Rectal smooth muscle tissue (tissue), 1 donor: ENCODE results near the gene PIK3R2.
A peak's percentile ranks its signal among the peaks of the same experiment; 100 is the strongest.

ENCODE experiments used
- H3K27ac ChIP-seq: one replicate; pipeline ENCODE4 v1.7.0; 2013; ENCODE audit warnings: low read depth, low read length, inconsistent platforms
- H3K27me3 ChIP-seq: one replicate; pipeline ENCODE4 v1.7.0; 2013; ENCODE audit warnings: low read length; ENCODE audit not compliant: control insufficient read depth, insufficient read depth
- H3K36me3 ChIP-seq: one replicate; pipeline ENCODE4 v1.7.0; 2013; ENCODE audit warnings: low read length; ENCODE audit not compliant: control insufficient read depth, insufficient read depth
- H3K4me1 ChIP-seq: one replicate; pipeline ENCODE4 v1.7.0; 2013; ENCODE audit warnings: low read length; ENCODE audit not compliant: control insufficient read depth, insufficient read depth
- H3K4me3 ChIP-seq: one replicate; pipeline ENCODE4 v1.7.0; 2013; ENCODE audit warnings: low read length
- H3K9ac ChIP-seq: one replicate; pipeline ENCODE4 v1.7.0; 2013; ENCODE audit warnings: low read length

Gene PIK3R2

DNA sequence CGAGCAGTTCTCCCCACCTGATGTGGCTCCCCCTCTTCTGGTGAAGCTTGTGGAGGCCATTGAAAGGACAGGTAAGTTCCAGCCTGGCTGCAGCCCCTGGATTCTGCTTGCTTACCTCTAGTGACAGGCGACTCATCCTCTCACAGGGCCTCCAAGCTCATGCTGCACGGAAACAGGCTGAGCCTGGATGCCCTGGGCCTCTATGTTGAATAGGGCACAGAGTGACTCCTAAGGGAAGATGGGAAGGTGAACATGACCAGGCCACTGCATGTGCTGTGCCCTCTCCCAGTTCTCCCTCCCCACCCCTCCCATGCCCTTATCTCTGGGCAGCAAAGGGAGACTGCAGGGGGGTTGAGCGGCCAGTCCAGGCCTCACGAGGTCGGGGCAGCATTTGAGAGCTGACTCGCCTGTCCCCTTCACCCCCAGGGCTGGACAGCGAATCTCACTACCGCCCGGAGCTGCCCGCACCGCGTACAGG is 7.6 kb downstream of the PIK3R2 start:
- Histone ChIP-seq H3K27me3 (no peaks in the 10 kb centered on the region), H3K4me3 (peak overlapping the region; percentile 43), H3K9ac (no peak overlapping the region), H3K4me1 (peaks cover 17% of the 10 kb centered on the region), H3K36me3 (peaks cover 22% of the 10 kb centered on the region), H3K27ac (peak overlapping the region; percentile 51)

DNA sequence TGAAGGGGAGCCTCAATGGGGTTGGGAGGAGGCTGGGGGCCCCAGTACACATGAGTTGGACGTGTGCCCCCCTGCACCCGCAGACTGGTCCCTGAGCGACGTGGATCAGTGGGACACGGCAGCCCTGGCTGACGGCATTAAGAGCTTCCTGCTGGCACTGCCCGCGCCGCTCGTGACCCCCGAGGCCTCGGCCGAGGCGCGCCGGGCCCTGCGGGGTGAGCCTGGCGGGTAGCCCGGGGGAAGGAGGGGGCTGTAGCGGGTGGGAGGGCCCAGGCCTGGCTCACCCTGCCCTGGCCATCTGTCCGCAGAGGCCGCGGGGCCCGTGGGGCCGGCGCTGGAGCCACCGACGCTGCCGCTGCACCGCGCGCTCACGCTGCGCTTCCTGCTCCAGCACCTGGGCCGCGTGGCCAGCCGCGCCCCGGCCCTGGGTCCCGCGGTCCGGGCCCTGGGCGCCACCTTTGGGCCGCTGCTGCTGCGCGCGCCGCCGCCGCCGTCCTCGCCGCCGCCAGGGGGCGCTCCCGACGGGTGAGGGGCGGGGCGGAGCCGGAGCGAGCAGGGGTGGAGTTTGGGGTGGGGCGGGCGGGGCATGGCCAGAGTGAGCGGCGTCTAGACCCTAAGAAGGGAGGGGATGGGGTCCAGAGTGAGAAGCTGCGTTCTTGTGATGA is 8.1 kb downstream of the PIK3R2 start:
- H3K4me3 ChIP-seq = peak overlapping the region; percentile 55
- H3K9ac ChIP-seq = peak overlapping the region; percentile 21
- H3K27me3 ChIP-seq = no peaks in the 10 kb centered on the region
- peaks cover 27% of the 10 kb centered on the region for H3K36me3 ChIP-seq
- peak overlapping the region; percentile 51 for H3K27ac ChIP-seq
- H3K4me1 ChIP-seq = peaks cover 17% of the 10 kb centered on the region

DNA sequence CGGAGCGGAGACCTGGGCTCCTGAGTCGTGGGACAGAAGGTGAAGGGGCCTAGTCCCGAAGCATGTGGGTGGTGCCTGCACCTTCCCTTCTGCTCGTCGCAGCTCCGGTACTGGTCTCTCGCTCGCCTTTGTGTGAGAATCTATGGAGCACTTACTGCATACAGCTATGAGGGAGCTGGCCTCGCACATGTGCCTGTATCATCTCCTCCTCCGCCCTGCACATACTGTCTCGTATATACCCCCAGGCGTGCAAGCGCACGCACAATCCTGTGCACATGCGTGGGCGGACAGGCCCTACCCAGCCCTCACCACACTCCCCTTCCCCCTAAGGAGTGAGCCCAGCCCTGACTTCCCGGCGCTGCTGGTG is 8.7 kb downstream of the PIK3R2 start:
- H3K27me3 ChIP-seq = no peaks in the 10 kb centered on the region
- peak overlapping the region; percentile 21 for H3K9ac ChIP-seq
- peaks cover 16% of the 10 kb centered on the region for H3K4me1 ChIP-seq
- no peak overlapping the region for H3K27ac ChIP-seq
- H3K4me3 ChIP-seq = peak overlapping the region; percentile 55
- H3K36me3 ChIP-seq = peaks cover 29% of the 10 kb centered on the region

DNA sequence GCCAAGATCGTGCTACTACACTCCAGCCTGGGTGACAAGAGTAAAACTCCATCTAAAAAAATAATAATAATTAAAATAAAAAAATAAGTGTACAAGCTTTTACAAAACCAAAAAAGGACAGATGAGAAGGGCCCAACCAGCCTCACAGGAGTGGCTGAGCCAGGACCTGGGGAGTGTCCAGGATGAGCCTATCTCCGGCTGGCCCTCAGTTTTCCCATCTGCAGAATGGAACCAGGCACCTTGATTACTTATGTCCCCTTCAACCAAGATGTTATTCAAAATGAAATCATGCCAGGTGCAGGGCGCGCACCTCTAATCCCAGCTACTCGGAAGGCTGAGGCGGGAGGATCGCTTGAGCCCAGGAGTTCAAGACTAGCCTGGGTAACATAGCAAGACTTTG is 11.1 kb downstream of the PIK3R2 start:
- Histone ChIP-seq H3K4me3 (no peak overlapping the region), H3K4me1 (peaks cover 6% of the 10 kb centered on the region), H3K27ac (no peak overlapping the region), H3K36me3 (peaks cover 36% of the 10 kb centered on the region), H3K9ac (no peak overlapping the region), H3K27me3 (no peaks in the 10 kb centered on the region)

DNA sequence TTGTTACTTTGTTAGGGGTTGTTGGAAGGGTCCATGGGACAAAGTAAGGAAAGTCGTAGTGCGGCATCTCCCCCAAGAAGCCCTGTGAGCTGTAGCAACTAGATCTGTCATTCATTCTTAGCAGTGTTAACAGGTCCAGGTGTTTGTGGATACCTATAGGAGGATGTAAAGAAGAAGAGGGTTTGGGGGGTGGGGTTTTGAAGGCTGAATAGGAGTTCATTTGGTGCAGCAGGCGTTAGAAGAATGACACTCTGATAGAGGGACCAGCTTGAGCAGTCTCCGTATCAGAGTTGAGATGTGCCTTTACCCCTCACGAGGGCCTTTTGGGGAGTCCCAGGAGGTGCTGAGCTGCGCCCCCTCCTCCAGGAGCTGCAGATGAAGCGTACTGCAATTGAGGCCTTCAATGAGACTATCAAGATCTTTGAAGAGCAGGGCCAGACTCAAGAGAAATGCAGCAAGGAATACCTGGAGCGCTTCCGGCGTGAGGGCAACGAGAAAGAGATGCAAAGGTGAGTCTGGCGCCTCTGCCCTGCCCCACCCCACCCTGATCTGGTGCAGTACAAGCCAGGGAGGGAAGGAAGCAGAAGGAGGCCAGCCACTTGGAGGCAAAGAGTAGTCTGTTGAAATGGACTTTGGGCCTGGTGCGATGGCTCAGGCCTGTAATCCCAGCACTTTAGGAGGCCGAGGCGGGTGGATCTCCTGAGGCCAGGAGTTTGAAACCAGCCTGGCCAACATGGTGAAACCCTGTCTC is 13.0 kb downstream of the PIK3R2 start:
- H3K36me3 ChIP-seq = peaks cover 36% of the 10 kb centered on the region
- H3K9ac ChIP-seq = no peak overlapping the region
- H3K27ac ChIP-seq = no peak overlapping the region
- H3K4me1 ChIP-seq = peaks cover 2% of the 10 kb centered on the region
- H3K27me3 ChIP-seq = no peaks in the 10 kb centered on the region
- no peak overlapping the region for H3K4me3 ChIP-seq

DNA sequence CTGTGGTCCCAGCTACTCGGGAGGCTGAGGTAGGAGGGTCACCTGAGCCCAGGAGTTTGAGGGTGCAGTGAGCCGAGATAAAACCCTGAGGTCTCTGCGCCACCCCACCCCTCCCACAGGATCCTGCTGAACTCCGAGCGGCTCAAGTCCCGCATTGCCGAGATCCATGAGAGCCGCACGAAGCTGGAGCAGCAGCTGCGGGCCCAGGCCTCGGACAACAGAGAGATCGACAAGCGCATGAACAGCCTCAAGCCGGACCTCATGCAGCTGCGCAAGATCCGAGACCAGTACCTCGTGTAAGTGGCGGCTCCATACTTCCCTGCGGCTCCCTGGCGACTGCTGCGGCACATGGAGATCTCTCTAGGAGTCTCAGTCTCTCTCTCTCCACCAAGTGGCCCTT is 14.0 kb downstream of the PIK3R2 start:
- no peaks in the 10 kb centered on the region for H3K27me3 ChIP-seq
- peaks cover 32% of the 10 kb centered on the region for H3K36me3 ChIP-seq
- no peak overlapping the region for H3K4me3 ChIP-seq

DNA sequence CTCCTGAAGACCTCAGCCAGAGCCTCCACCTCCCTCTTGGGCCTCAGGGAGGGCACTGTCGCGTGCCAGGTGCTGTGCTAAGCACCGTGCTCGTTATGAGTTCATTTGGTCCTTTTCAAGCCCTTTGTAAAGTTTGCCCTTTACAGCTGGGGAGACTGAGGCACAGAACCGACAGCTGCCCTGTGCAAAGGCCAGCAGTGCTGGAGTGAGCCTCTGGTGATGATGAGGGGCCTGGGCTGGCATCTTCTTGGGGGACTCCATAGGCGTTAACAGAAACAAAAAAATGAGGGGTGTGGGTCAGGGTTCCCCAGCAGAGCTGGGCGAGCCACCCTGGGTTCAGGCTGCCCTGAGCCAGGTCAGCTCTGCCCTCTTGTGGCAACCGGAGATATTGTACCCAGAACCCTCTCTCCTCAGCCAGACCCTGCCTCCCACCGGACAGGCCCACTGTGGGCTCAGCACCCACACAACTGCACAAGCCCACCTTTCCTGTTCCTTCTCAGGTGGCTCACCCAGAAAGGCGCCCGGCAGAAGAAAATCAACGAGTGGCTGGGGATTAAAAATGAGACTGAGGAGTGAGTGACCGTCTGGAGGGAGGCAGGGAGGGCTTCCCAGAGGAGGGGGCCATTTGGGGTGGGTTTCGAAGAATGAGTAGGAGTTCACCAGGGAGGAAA is 15.1 kb downstream of the PIK3R2 start:
- no peak overlapping the region for H3K27ac ChIP-seq
- no peaks in the 10 kb centered on the region for H3K27me3 ChIP-seq
- H3K4me3 ChIP-seq = no peak overlapping the region
- H3K36me3 ChIP-seq = peaks cover 23% of the 10 kb centered on the region
- H3K9ac ChIP-seq = no peak overlapping the region
- H3K4me1 ChIP-seq = no peaks in the 10 kb centered on the region

More for the DNA sequence above, 14.0 kb downstream of the PIK3R2 start:
- Histone ChIP-seq H3K9ac (no peak overlapping the region), H3K4me1 (no peaks in the 10 kb centered on the region), H3K27ac (no peak overlapping the region)

DNA sequence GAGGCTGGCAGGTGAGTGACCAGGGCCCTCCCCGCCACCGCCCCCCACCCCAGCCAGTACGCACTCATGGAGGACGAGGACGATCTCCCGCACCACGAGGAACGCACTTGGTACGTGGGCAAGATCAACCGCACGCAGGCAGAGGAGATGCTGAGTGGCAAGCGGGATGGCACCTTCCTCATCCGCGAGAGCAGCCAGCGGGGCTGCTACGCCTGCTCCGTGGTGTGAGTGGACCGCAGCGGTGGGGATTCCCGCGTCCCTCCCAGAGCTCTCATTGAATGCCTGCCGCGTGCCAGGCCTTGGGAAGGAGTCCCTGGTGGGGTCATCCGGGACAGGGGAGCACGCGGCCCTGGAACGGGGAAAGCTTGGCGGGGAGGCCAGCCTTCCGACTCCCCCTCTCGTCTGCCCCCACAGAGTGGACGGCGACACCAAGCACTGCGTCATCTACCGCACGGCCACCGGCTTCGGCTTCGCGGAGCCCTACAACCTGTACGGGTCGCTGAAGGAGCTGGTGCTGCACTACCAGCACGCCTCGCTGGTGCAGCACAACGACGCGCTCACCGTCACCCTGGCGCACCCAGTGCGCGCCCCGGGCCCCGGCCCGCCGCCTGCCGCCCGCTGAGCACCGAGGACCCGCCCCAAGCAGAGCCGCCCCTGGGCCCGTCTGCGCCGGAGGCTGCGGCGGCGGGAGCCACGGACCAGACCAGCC is 15.9 kb downstream of the PIK3R2 start:
- Histone ChIP-seq H3K27me3 (no peaks in the 10 kb centered on the region), H3K36me3 (peaks cover 20% of the 10 kb centered on the region), H3K27ac (no peak overlapping the region), H3K9ac (no peak overlapping the region), H3K4me1 (peaks cover 3% of the 10 kb centered on the region), H3K4me3 (no peak overlapping the region)

DNA sequence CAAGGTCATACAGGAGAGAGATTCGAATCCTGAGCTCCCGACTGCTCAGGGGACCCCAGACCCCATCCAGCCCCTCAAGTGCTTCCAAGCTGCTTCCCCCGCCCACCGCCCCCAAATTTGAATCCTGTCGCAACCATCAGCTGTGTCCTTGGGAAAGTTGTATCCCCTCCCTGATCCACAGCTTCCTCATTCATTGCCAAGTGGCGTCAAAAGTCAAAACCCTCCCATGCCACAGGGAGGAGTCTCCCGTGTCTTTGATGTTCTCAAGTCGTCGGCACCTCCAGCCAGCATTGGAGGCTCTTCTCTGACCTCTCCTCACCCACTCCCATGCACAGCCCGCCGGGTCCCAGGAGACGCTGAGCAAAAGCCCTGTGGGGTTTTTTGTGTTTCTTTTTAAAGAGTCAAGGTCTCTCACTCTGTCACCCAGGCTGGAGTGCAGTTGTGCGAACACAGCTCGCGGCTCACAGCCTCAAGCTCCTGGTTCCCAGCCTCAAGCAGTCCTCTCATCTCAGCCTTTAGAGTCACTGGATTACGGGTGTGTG is 17.8 kb downstream of the PIK3R2 start:
- Histone ChIP-seq H3K27me3 (no peaks in the 10 kb centered on the region), H3K4me1 (peaks cover 3% of the 10 kb centered on the region), H3K9ac (no peak overlapping the region), H3K4me3 (no peak overlapping the region), H3K27ac (peak overlapping the region; percentile 11), H3K36me3 (peaks cover 14% of the 10 kb centered on the region)

DNA sequence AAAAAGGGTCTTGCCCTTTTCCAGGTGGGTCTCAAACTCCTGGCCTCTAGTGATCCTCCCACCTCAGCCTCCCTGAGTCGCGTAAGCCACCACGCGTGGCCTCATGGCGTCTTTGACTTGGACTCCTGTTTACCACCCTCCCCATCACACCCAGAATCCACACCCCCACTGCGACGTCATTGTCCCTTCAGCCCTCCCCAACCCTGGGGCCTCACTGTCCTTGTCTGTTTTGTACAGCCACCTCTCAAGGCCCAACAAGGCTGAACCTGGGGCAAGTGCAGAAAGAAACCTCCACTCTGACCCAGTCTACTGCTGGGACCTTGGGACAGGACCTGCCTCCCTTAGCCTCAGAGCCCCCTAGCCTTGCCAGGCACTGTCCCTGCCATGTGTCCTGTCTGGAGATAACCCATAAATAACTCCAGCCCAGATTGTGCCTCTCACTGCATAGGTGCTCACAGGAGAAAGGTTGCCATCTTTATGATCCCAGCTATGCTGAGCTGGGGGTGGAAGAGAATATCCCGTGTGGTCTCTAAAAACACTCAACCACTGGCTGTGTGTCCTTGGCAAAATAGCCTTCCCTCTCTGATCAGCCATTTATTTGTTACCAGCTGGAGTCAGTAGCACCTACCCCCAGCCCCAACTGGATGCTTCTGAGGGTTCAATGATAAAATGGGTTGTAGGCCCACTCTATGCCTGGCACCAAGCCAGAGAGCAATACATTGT is 18.8 kb downstream of the PIK3R2 start:
- no peak overlapping the region for H3K9ac ChIP-seq
- H3K36me3 ChIP-seq = peaks cover 7% of the 10 kb centered on the region
- H3K4me3 ChIP-seq = no peak overlapping the region
- H3K4me1 ChIP-seq = peaks cover 3% of the 10 kb centered on the region
- no peak overlapping the region for H3K27ac ChIP-seq
- H3K27me3 ChIP-seq = no peaks in the 10 kb centered on the region

DNA sequence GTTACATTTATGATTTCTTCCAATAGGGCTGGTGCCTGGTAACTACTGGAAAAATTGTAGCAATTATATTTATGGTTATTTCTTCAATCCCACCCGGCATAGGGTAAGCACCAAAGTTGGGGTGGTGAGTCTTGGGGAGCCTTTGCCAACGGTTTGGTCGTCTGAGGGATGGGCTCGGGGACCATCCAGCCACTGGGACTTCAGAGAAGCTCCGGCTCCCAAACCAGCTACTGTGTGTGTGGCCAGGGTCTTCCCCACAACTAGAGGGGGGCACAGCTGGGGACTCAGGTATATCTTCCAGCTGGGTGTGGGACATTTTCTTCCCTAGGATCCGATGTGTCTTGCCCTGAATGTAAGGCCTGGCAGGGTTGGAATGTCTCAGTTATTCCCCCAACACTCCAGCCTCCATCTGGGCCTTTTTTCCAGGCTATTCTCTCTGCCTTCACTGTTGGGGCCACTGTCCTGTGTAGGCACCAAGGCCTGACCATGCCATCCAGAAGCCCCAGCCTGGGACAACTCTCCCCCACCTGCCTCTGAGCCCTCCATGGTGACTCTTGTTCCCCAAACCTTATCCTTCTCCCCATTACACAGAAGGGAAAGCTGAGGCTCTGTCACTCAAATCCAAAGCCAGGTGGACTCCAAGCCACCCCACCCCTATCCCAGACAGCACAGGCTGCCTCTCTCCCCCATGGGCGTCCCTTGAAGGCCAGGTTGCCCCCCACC is 19.5 kb downstream of the PIK3R2 start:
- Histone ChIP-seq H3K36me3 (peaks cover 5% of the 10 kb centered on the region), H3K27me3 (no peaks in the 10 kb centered on the region), H3K9ac (no peak overlapping the region), H3K27ac (no peak overlapping the region), H3K4me1 (peaks cover 3% of the 10 kb centered on the region), H3K4me3 (no peak overlapping the region)
